ENCODE data around the gene OR7G3.

Gene OR7G3

GRCh38 chr19:9126900-9127405 is at the start of gene OR7G3:
Gene OR7G3, minus strand, starts transcription at chr19:9126950. Its CDS starts 0 bp downstream, at chr19:9126950.
- DNase-seq = no peak

GRCh38 chr19:9175326-9175725 is 48.6 kb upstream of the OR7G3 start:
- no peak for DNase-seq

- DNase-seq = no peak
Measured at GRCh38 chr19:9171393-9171991, 44.7 kb upstream of the OR7G3 start.

- DNase-seq = no peak
Measured at GRCh38 chr19:9166846-9167245, 40.1 kb upstream of the OR7G3 start.

- DNase-seq = no peak
Measured at GRCh38 chr19:9165261-9165660, 38.5 kb upstream of the OR7G3 start.

DNA sequence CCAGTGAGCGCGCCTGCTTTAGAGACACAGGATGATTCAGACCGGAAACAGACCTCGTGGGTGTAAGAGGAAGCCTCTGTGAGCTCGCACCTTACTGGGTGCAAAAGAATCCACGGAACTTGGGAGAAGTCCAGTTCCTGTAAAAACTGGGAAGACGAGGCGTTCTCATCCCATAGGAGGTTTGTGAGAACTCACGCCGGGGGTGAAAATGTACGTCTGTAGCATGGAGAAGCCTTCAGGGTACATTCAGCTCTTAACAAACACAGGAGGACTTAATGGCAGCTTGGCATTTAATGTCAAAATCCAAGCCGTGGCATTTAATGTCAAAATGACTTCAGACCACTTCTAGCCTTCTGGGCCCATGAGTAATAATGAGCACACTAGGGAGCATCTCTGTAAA is 34.7 kb upstream of the OR7G3 start:
- no peak for DNase-seq

GRCh38 chr19:9159891-9160290 is 33.1 kb upstream of the OR7G3 start:
- DNase-seq = no peak

DNA sequence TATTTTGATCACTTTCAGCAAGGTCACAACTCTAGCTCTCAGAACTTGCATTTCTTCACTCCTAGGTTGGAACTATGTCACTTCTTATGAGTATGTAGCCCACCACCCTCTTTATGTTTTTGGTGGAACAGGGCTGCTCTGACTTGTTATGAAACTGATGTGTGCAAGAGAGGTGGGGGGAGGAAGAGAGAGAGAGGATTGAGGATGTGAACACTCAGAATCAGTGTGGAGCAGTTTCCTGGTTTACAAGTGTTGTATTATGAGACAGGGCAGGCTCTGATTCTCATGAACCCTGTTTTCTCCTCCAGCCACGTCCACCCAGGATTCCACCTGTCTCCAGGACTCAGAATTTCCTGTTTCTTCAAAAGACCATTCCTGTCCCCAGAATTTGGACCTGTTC is 29.6 kb upstream of the OR7G3 start:
- no peak for DNase-seq

DNA sequence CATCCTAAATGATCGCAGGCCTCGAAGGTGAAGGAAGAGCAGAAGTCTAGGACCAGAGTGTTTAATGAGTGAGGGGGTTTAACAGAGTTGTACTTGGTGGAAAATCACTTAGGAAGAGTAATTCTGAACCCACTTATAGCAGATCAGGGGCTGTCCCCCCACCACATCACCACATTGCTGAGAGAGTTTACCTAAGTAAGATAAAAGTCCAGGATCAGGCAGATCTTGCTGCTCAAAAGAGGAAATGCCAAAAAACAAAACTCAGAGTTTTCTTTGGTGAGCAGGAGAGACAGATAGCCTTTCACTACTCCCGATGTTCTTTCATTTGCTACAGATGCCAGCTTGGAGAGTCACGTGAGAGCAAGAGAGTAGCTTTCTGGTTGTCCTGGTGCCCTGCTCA is 28.8 kb upstream of the OR7G3 start:
- DNase-seq = no peak

DNA sequence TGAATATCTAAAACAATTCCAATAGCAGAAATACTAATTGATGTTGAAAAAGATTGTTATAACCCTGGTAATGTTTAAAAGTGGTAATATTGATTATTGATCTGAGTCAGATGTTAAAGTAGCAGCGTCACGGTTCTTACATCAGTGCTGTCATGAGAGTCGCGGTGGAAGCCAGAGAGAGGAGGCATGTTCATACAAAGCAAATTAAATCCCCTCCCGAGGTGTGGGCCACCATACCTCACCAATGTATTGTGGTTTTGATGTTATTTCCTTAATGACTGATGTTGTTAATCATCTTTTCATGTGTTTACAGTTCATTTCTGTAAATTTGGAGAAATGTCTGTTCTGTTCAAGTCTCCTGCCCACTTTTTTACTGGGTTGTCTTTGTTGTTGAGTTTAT is 24.6 kb upstream of the OR7G3 start:
- DNase-seq = no peak

GRCh38 chr19:9150650-9151049 is 23.9 kb upstream of the OR7G3 start:
- DNase-seq = no peak

GRCh38 chr19:9149997-9150396 is 23.2 kb upstream of the OR7G3 start:
- DNase-seq = no peak

DNA sequence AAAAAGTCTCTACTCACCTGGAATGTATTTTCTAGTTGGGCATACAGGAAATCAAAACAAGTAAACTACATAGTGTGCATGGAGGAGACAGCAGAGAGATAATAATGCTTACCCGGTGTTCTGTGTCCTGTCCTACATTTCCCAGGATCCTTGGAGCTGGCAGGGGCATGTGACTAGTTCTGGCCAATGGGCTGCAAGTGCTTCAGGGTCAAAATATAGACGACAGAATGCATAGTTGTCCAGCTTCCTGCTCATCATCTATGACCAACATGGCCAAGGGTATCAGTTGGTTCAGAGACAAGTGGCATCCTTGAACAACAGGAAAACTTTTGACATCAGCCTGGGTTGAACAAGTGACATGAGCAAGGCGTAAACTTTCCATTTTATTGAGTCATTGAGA is 21.9 kb upstream of the OR7G3 start:
- DNase-seq = no peak

GRCh38 chr19:9146882-9147281 is 20.1 kb upstream of the OR7G3 start:
- DNase-seq = no peak

GRCh38 chr19:9144920-9145319 is 18.2 kb upstream of the OR7G3 start:
- DNase-seq = no peak

DNA sequence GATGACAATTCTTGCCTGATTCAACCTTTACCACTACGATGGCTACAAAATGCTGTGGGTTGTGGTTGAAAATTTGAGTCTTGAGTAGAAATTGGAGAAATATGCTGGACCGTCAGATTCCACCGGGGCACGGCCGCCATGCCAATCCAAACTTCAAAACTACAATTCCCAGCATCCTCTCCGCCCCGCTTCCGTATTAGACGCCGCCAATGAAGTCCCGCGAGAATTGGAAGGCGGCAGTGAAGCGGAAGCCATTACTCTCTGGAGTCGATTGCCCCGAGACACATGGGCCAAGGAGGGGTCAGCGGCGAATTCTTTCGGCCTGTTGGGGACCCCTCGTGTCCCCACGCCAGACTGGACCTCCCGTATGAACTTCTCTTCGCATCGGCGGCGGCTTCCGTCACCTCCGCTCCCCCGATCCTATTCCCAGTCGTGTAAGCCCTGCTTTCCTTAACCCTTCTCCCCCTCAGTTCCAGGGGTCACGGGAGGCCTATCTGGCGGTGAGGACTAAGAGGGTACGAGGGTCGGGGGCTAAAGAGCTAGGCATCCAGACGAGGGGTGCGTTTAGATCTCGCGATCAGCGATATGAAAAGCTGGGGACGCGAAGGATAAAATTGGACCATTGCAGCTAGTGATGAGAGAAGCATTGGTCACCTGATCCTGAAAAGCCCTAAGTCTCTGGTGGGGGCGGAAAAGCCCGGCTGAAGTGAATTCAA is 13.6 kb upstream of the OR7G3 start, which contains the start of gene ZNF317:
TSS of gene ZNF317 (plus strand) at position 239 of the 716 bp plus-strand sequence. CDS start 15,620 bp downstream, outside the sequence.
- DNase-seq = peak; percentile 60

DNA sequence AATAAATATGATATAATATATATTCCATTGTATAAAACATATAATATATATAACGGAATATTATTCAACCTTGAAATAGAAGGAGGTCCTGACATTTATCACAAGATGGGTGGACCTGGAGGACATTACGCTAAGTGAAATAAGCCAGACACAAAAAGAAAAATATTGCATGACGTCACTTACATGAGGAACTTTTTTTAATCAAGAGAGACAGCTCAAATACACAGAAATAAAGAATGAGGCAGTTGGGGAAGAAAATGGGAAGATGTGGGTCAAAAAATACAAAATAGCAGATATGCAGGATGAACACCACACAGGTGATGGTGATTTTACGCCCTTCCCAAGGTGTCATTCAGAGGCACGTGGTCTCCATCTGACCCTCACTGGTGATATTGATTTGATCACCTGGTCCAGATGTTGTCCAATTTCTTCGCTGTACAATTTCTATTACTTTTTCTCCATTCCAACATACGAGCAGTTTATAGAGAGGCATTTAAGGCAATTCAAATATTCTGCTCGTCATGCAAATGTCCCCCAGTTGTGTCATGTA is 12.9 kb upstream of the OR7G3 start:
- DNase-seq = no peak

DNA sequence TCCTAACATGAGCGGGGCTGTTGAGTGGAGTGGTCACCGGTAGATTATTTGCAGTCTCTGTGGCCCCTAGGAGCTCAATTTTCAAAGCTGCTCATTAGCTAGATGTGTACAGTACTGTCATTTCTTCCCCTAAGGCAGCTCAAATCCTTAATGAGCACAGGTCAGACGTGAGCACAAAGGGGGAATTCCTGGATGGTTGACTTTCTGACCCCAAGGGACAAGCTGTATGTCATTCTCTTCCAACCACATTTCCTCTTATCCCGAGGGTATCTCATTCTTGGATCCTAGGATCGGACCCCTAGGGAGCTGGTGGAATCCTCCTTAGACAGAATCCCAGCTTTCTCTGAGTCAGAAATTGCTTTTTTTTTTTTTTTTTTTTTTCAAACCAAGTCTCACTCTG is 5.7 kb upstream of the OR7G3 start:
- DNase-seq = peak; percentile 49

- DNase-seq = no peak
Measured at GRCh38 chr19:9130965-9131364, 4.2 kb upstream of the OR7G3 start.

DNA sequence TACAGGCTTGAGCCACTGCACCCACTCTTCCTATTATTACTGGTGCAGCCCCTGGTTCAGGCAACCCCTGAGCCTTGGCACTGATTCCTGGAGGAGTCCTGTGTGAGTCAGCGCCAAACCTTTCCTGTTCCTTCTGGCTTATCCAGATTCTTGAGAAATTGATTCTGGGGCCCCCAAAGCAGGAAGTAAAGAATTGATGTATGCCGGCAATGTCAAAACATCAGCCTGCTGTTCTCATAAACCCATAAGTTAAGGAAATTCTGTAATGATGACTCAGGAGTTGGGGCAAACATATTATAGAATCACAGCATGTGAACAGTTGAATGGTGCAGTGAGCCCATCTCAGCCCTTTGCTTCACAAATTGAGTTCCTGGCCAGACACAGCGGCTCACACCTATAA is 1.4 kb upstream of the OR7G3 start:
- peak; percentile 42 for DNase-seq

DNA sequence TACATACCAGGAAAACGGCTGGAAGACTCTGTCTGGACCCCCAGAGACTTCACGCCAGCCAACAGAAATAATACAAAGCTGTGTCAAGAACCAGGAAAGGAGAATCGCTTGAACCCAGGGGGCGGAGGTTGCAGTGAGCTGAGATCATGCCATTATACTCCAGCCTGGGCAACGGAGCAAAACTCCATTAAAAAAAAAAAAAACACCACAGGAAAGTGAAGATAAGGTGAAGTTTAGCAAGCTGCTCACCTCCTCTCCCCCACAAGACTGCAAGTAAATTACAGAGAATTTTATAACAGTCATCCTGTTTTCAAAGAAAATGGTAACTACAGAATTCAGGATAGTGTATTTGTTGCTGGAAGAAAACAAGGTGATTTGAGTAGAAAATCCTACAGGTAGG is 10.2 kb downstream of the OR7G3 start:
- DNase-seq = no peak

DNA sequence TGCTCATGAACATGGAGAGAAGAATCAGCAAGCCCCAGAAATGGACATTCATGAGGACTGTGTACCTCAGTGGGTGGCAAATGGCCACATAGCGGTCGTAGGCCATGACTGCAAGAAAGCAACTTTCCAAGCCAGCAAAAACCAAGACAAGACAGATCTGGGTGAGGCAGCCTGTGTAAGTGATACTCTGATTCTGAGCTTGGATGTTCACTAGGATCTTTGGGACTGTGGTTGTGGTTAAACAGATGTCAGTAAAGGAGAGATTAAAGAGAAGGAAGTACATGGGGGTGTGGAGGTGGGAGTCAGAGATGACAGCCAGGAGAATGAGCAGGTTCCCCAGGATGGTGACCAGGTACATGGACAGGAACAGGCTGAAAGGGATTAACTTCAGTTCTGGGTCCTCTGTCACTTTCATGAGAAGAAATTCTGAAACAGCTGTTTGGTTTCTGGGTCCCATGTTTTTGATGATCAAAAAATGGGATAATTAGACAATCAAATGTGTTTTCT is 11.4 kb downstream of the OR7G3 start, which contains the start of gene OR7G1:
TSS of gene OR7G1 (minus strand) at position 457 of the 507 bp plus-strand sequence. CDS start at position 457, 0 bp downstream.
- no peak for DNase-seq

GRCh38 chr19:9109959-9110358 is 16.8 kb downstream of the OR7G3 start:
- no peak for DNase-seq

- DNase-seq = no peak
Measured at GRCh38 chr19:9107375-9107774, 19.4 kb downstream of the OR7G3 start, which contains the start of gene OR7G2. Gene OR7G2, minus strand, starts transcription at chr19:9107475. Its CDS starts 4,232 bp downstream, at chr19:9103243.
